ENCODE measurements around the gene RHOF. TPM values are rescaled to one million over a fixed set of nuclear protein-coding genes. Genes with fewer than 3 reads are reported as not detected.

The RHOF gene
- total RNA-seq, 1 experiment from 2014 or later = 71.8 TPM

DNA sequence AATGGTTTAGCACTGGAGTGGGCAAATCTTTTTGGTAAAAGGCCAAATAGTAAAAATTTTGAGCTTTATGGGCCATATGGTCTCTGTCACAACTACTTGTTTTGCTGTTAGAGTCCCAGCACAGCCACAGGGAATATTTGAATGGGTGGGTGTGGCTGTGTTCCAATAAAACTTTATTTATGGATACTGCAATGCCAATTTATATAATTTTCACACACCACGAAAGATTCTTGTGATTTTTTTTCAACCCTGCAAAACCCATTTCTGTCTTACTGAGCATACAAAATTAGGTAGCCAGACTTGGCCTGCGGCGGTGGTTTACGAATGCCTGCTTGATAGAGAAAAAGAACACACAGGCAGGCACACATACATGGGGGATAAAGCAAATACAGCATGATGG, 52.6 kb downstream of the RHOF start:
- Histone ChIP-seq H3K9me3 (ENCODE audit: control insufficient read depth, insufficient read depth, low read depth, low read length) (no peaks in the 10 kb centered on the region), H3K27me3 (ENCODE audit: control insufficient read depth, insufficient read depth, low read length) (no peaks in the 10 kb centered on the region), H3K4me1 (ENCODE audit: control insufficient read depth, insufficient read depth, low read length) (no peaks in the 10 kb centered on the region), H3K36me3 (ENCODE audit: control insufficient read depth, insufficient read depth, low read length) (no peaks in the 10 kb centered on the region), H3K27ac (ENCODE audit: low read length) (no peak overlapping the region), H3K4me3 (ENCODE audit: low read depth in 2 of 2, low read length in 2 of 2) (no peak overlapping the region)
- TSS peak; percentile 84 for BruUV-seq (replicated peaks)
- in situ Hi-C loops (cut with HindIII; ENCODE audit: low pct_unique_long_range_greater_than_20kb, low sequenced_read_pairs) (no loop called here), intact Hi-C loops (cut with micrococcal nuclease; ENCODE audit: unreplicated experiment) (no loop called here)
- POLR2A ChIA-PET = no interaction called here
- TF ChIP-seq, protein P1, sequence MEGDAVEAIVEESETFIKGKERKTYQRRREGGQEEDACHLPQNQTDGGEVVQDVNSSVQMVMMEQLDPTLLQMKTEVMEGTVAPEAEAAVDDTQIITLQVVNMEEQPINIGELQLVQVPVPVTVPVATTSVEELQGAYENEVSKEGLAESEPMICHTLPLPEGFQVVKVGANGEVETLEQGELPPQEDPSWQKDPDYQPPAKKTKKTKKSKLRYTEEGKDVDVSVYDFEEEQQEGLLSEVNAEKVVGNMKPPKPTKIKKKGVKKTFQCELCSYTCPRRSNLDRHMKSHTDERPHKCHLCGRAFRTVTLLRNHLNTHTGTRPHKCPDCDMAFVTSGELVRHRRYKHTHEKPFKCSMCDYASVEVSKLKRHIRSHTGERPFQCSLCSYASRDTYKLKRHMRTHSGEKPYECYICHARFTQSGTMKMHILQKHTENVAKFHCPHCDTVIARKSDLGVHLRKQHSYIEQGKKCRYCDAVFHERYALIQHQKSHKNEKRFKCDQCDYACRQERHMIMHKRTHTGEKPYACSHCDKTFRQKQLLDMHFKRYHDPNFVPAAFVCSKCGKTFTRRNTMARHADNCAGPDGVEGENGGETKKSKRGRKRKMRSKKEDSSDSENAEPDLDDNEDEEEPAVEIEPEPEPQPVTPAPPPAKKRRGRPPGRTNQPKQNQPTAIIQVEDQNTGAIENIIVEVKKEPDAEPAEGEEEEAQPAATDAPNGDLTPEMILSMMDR (IDR thresholded peaks at IDR 0.05) = no peak
- TF ChIP-seq, protein P2, sequence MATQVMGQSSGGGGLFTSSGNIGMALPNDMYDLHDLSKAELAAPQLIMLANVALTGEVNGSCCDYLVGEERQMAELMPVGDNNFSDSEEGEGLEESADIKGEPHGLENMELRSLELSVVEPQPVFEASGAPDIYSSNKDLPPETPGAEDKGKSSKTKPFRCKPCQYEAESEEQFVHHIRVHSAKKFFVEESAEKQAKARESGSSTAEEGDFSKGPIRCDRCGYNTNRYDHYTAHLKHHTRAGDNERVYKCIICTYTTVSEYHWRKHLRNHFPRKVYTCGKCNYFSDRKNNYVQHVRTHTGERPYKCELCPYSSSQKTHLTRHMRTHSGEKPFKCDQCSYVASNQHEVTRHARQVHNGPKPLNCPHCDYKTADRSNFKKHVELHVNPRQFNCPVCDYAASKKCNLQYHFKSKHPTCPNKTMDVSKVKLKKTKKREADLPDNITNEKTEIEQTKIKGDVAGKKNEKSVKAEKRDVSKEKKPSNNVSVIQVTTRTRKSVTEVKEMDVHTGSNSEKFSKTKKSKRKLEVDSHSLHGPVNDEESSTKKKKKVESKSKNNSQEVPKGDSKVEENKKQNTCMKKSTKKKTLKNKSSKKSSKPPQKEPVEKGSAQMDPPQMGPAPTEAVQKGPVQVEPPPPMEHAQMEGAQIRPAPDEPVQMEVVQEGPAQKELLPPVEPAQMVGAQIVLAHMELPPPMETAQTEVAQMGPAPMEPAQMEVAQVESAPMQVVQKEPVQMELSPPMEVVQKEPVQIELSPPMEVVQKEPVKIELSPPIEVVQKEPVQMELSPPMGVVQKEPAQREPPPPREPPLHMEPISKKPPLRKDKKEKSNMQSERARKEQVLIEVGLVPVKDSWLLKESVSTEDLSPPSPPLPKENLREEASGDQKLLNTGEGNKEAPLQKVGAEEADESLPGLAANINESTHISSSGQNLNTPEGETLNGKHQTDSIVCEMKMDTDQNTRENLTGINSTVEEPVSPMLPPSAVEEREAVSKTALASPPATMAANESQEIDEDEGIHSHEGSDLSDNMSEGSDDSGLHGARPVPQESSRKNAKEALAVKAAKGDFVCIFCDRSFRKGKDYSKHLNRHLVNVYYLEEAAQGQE (IDR thresholded peaks at IDR 0.05; ENCODE audit: insufficient read depth in 1 of 2, low read depth in 2 of 2, low read length in 1 of 2) = no peak
- TF ChIP-seq SIN3A (IDR thresholded peaks at IDR 0.05; ENCODE audit: borderline replicate concordance, insufficient read depth, low read depth, low read length) (no peak), POLR2AphosphoS5 (IDR thresholded peaks at IDR 0.05; ENCODE audit: low read depth, low read length) (no peak), TCF7L2 (IDR thresholded peaks at IDR 0.05; ENCODE audit: low read depth, low read length) (no peak)
- ATAC-seq = no peak
- DNase-seq (ENCODE audit: low read depth, low spot score) = no peak
- CTCF ChIA-PET = no interaction called here

DNA sequence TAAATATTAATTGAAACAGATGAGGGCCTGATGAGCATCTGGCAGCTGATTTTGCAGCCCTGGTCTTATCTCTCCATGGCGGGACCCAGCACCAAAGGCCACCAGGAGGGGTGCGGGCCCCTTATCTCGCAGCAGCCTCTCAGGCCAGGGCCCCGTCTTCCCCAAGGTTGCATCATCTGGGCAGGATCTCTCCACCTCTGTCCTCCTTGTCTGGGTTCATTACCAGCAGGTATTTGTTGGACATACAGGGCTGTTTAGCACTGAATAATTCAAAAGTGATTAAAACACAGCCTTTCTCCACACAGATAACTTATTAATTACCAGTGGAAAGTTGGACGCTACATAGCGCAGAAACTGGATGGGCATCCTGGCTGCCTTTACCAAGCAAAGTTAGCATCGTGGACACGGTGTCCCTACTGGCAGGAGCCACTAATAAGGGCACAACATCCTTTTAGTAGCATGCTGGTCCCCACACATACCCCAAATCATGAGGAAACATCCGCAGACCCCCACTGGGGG, 55.1 kb downstream of the RHOF start:
- no peaks in the 10 kb centered on the region for H3K36me3 ChIP-seq (ENCODE audit: control insufficient read depth, insufficient read depth, low read length)
- no peak overlapping the region for H3K4me3 ChIP-seq (ENCODE audit: low read depth in 2 of 2, low read length in 2 of 2)
- no peaks in the 10 kb centered on the region for H3K4me1 ChIP-seq (ENCODE audit: control insufficient read depth, insufficient read depth, low read length)
- no TSS peak for BruUV-seq (replicated peaks)
- no peaks in the 10 kb centered on the region for H3K27me3 ChIP-seq (ENCODE audit: control insufficient read depth, insufficient read depth, low read length)
- intact Hi-C loops (cut with micrococcal nuclease; ENCODE audit: unreplicated experiment) (no loop called here), in situ Hi-C loops (cut with HindIII; ENCODE audit: low pct_unique_long_range_greater_than_20kb, low sequenced_read_pairs) (no loop called here)
- no peak overlapping the region for H3K27ac ChIP-seq (ENCODE audit: low read length)
- H3K9me3 ChIP-seq (ENCODE audit: control insufficient read depth, insufficient read depth, low read depth, low read length) = no peaks in the 10 kb centered on the region
- TF ChIP-seq POLR2AphosphoS5 (IDR thresholded peaks at IDR 0.05; ENCODE audit: low read depth, low read length) (no peak), SIN3A (IDR thresholded peaks at IDR 0.05; ENCODE audit: borderline replicate concordance, insufficient read depth, low read depth, low read length) (no peak), TCF7L2 (IDR thresholded peaks at IDR 0.05; ENCODE audit: low read depth, low read length) (no peak)
- TF ChIP-seq, protein P1 (IDR thresholded peaks at IDR 0.05) = no peak
- TF ChIP-seq, protein P2 (IDR thresholded peaks at IDR 0.05; ENCODE audit: insufficient read depth in 1 of 2, low read depth in 2 of 2, low read length in 1 of 2) = no peak
- ChIA-PET CTCF (no interaction called here), POLR2A (no interaction called here)
- DNase-seq (ENCODE audit: low read depth, low spot score) (no peak), ATAC-seq (no peak)
